Heart right ventricle (tissue), 16 donors: ENCODE data around the gene LEO1. TPM values are rescaled to one million over a fixed set of nuclear protein-coding genes. Genes with fewer than 3 reads are reported as not detected.

Experiments
- ATAC-seq, 8 donors: fragments of 200-7000 bp; cut with Tn5 transposase; one replicate each; pipeline ENCODE4 v1.9.1; 2020; ENCODE audit warnings: mild to moderate bottlenecking in 8 of 8, moderate library complexity in 8 of 8, moderate number of reproducible peaks in 1 of 8
- DNase-seq, 2 donors: peaks; one replicate each; pipeline ENCODE4 v3.0.0-alpha.2; 2020
- H3K27ac ChIP-seq, 10 donors: fragments of 200-600 bp; sonication (generic) in 2 of 10; one replicate each; pipeline versions ENCODE4 v1.5.0 to v1.8.0; 2020 to 2022; ENCODE audit warnings: mild to moderate bottlenecking in 3 of 10
- H3K27me3 ChIP-seq, 7 donors: fragments of 200-600 bp; one replicate each; pipeline ENCODE4 v1.8.0; 2021 to 2022; ENCODE audit warnings: mild to moderate bottlenecking in 2 of 7
- H3K36me3 ChIP-seq, 9 donors: fragments of 200-600 bp; sonication (generic) in 1 of 9; one replicate each; pipeline versions ENCODE4 v1.5.0 to v1.8.0; 2020 to 2022; ENCODE audit warnings: mild to moderate bottlenecking in 2 of 9
- H3K4me1 ChIP-seq, 9 donors: fragments of 200-600 bp; sonication (generic) in 1 of 9; one replicate each; pipeline versions ENCODE4 v1.5.0 to v1.8.0; 2020 to 2022; ENCODE audit warnings: mild to moderate bottlenecking in 4 of 9
- H3K4me3 ChIP-seq, 10 donors: fragments of 200-600 bp; sonication (generic) in 2 of 10; one replicate each; pipeline versions ENCODE4 v1.5.0 to v1.8.0; 2020 to 2022; ENCODE audit warnings: mild to moderate bottlenecking in 7 of 10, moderate library complexity in 2 of 10
- H3K9me3 ChIP-seq, 11 donors: fragments of 200-600 bp in 10 of 11; sonication (generic) in 2 of 11; one replicate each; pipeline versions ENCODE4 v1.5.0 to v1.8.0; 2013 to 2022; ENCODE audit warnings: mild to moderate bottlenecking in 2 of 11, control low read depth in 1 of 11, moderate library complexity in 1 of 11
- CTCF ChIP-seq, 9 donors: fragments of 200-600 bp; sonication (generic) in 2 of 9; IDR thresholded peaks; one replicate each; pipeline versions ENCODE4 v1.5.0 to v1.8.0; 2021 to 2022; ENCODE audit warnings: antibody characterized with exemption in 9 of 9, mild to moderate bottlenecking in 5 of 9, moderate library complexity in 1 of 9
- WGBS, 2 donors: extraction: QIAGEN DNeasy Blood & Tissue Kit; methylation state at CpG; one replicate each; pipeline ENCODE4 v1.1.7; 2013; ENCODE audit warnings: inconsistent platforms in 1 of 2; 5-methylcytosine and 5-hydroxymethylcytosine counted together
- intact Hi-C, 10 donors: fragments of 100-400 bp; cut with DNase I; formaldehyde crosslinking; loops; one replicate each; pipeline versions ENCODE4 v1.11.1 to v1.14.2; 2022
- long read RNA-seq, 3 donors: library from polyadenylated mRNA; unstranded; transcript quantifications; one replicate each; pipeline ENCODE4 v2.0.0, GENCODE V29; 2020 to 2021
- polyA plus RNA-seq, 2 donors: library from polyadenylated mRNA; stranded (reverse); fragments of 200-250 nt; gene quantifications; one replicate each; pipeline ENCODE4 v1.2.3, GENCODE V29; 2013
- total RNA-seq, 10 donors: library from RNA; stranded (reverse); fragmentation: NEBNext Ultra II Directional in 3 of 10; extraction: Animal tissue kit (Norgen Biotek cat#: 25700) in 3 of 10; gene quantifications; one replicate each; pipeline versions ENCODE4 v1.2.1 to v1.2.4, GENCODE V29; 2021 to 2023
- donor health status: Arrhythmogenic right ventricular cardiomyopathy.
- donor health status: ischemic (EF 13 %, LVEDD 7.1; RV severe dilation, severe dysfunction).
- donor health status: healthy with polysubstance abuse.
- donor health status: DM: no; HTN: yes; CAD: no.
- donor health status: DM: no; HTN: no; CAD: no.
- donor health status: ischemic (EF 25% LVEDD 6.9; RV normal size, moderate dysfunction).
- donor health status: ischemic (EF 25% LVEDD 5.7; RV mildly dilated, moderate dysfunction).
- donor health status: healthy.
- donor health status: DM: yes; HTN: yes; CAD: no.
- donor health status: Ischemic cardiomyopathy.
- donor health status: ischemic (EF 35%, LVEDD 5.7; RV mildly dilated, moderate dysfunction).
- donor health status: nonischemic (EF 11% LVEDD 7.7; RV severe dilation, severe dysfunction).
- donor health status: DM: yes; HTN: yes; CAD: no.
- donor health status: PGD.
- donor health status: ischemic (EF 29% LVEDD 5.4; RV normal size, mild dysfunction).
- donor health status: nonischemic (EF 23%, LVEDD 6.1; RV moderate dilation, normal function).

LEO1 gene
- total RNA-seq (1 to 10 TPM; 6.6 to 9.1 (median 8.2) TPM), polyA plus RNA-seq (1 to 10 TPM; 6.9 to 8.8 TPM)
- long read RNA-seq, donor 1, transcript LEO1-201 (12 exons, 2,193 nt): major isoform, 7 of 11 reads
- long read RNA-seq, donor 1, partial matches to known transcripts: 4 of 11 reads
- long read RNA-seq, donor 1, other reads (novel, unspliced or antisense): 0 of 11 reads
- long read RNA-seq, donor 2, transcript LEO1-201 (12 exons, 2,193 nt): major isoform, 14 of 16 reads
- long read RNA-seq, donor 2, partial matches to known transcripts: 2 of 16 reads
- long read RNA-seq, donor 2, other reads (novel, unspliced or antisense): 0 of 16 reads
- long read RNA-seq, donor 3, transcript LEO1-201 (12 exons, 2,193 nt): major isoform, 16 of 40 reads
- long read RNA-seq, donor 3, partial matches to known transcripts: 21 of 40 reads
- long read RNA-seq, donor 3, other reads (novel, unspliced or antisense): 3 of 40 reads

- H3K4me1 ChIP-seq: peaks cover 6 to 22% (median 16%) of the 10 kb centered on the region in 9 donors
- intact Hi-C loops: loop anchor here in 7 of 10 donors (1.0 to 10.0 kb wide), 7 partner anchors 46 to 239 kb away; partner anchors contain the start of gene MAPK6 (in 1 of the 7)
- no peaks in the 10 kb centered on the region for H3K27me3 ChIP-seq
- DNase-seq (peak; percentile 78 to 93), ATAC-seq (peak; percentile 94 to 98 (median 98))
- WGBS, 2 donors: 0 to 1% methylated on average over 58 of the region's 58 CpGs
- H3K9me3 ChIP-seq: peaks cover 0 to 22% (median 12%) of the 10 kb centered on the region in 11 donors
- peak within 1 kb of the TSS; percentile 43 to 91 (median 80) for H3K4me3 ChIP-seq
- H3K27ac ChIP-seq: peak within 1 kb of the TSS; percentile 49 to 96 (median 92)
- peak in 5 of 9 donors; percentile 26 to 69 (median 63) for TF ChIP-seq CTCF (IDR thresholded peaks at IDR 0.05)
- peaks cover 0 to 9% (median 0%) of the 10 kb centered on the region in 9 donors for H3K36me3 ChIP-seq
Observed at GRCh38 chr15:51971375-51972133, at the start of gene LEO1. Gene LEO1, minus strand, starts transcription at chr15:51971778. Its CDS starts 33 bp downstream, at chr15:51971745.

GRCh38 chr15:52021128-52021671, 49.6 kb upstream of the LEO1 start:
- WGBS, 2 donors: 0 to 1% methylated on average over 4 of the region's 4 CpGs
- Histone ChIP-seq H3K27me3 (no peaks in the 10 kb centered on the region), H3K9me3 (no peaks in the 10 kb centered on the region), H3K36me3 (no peaks in the 10 kb centered on the region), H3K4me1 (peaks cover 0 to 51% (median 37%) of the 10 kb centered on the region in 9 donors), H3K4me3 (peak overlapping the region in 7 of 10 donors; percentile 2 to 83 (median 82)), H3K27ac (peak overlapping the region in 9 of 10 donors; percentile 91 to 97 (median 95))
- ATAC-seq: peak in 5 of 8 donors; percentile 16 to 55 (median 45)
- TF ChIP-seq CTCF (IDR thresholded peaks at IDR 0.05): no peak
- intact Hi-C loops: loop anchor here in 2 of 10 donors (5.0 kb wide), 2 partner anchors 39 to 49 kb away; partner anchors contain the start of gene LEO1 (in 1 of the 2)
- peak in 1 of 2 donors; percentile 48 for DNase-seq

GRCh38 chr15:52020221-52021085, 48.9 kb upstream of the LEO1 start:
- DNase-seq (no peak), ATAC-seq (peak in 2 of 8 donors; percentile 3)
- H3K9me3 ChIP-seq: no peaks in the 10 kb centered on the region
- H3K27ac ChIP-seq: peak overlapping the region; percentile 91 to 97 (median 94)
- H3K4me1 ChIP-seq: peaks cover 0 to 44% (median 37%) of the 10 kb centered on the region in 9 donors
- no peaks in the 10 kb centered on the region for H3K36me3 ChIP-seq
- 6 to 8% methylated on average over 10 of the region's 10 CpGs for WGBS, 2 donors
- intact Hi-C loops: loop anchor here in 2 of 10 donors (5.0 kb wide), 2 partner anchors 38 to 48 kb away; partner anchors contain the start of gene LEO1 (in 1 of the 2)
- H3K4me3 ChIP-seq: peak overlapping the region; percentile 56 to 83 (median 76)
- no peaks in the 10 kb centered on the region for H3K27me3 ChIP-seq
- TF ChIP-seq CTCF (IDR thresholded peaks at IDR 0.05): no peak
